ENCODE results near the gene EIF2S2.

The EIF2S2 gene

GRCh38 chr20:34068001-34068400 lies 44.0 kb downstream of the EIF2S2 start:
- Histone ChIP-seq H3K27me3 (ENCODE audit: control insufficient read depth in 1 of 2, insufficient read depth in 2 of 2, low read length in 2 of 2) (no peaks in the 10 kb centered on the region), H3K4me1 (ENCODE audit: control insufficient read depth in 1 of 2, insufficient read depth in 2 of 2, low read length in 2 of 2) (peaks cover 13 to 19% of the 10 kb centered on the region in 2 donors), H3K4me3 (ENCODE audit: low read depth in 1 of 2, low read length in 2 of 2) (no peak overlapping the region), H3K9ac (ENCODE audit: low read depth in 1 of 2, low read length in 2 of 2) (no peak overlapping the region), H3K36me3 (ENCODE audit: control insufficient read depth in 1 of 2, insufficient read depth in 2 of 2, low read length in 2 of 2) (peaks cover 3 to 21% of the 10 kb centered on the region in 2 donors), H3K9me3 (ENCODE audit: control insufficient read depth in 1 of 2, low read length in 2 of 2) (no peaks in the 10 kb centered on the region), H3K27ac (ENCODE audit: low read depth, low read length) (no peak overlapping the region)

DNA sequence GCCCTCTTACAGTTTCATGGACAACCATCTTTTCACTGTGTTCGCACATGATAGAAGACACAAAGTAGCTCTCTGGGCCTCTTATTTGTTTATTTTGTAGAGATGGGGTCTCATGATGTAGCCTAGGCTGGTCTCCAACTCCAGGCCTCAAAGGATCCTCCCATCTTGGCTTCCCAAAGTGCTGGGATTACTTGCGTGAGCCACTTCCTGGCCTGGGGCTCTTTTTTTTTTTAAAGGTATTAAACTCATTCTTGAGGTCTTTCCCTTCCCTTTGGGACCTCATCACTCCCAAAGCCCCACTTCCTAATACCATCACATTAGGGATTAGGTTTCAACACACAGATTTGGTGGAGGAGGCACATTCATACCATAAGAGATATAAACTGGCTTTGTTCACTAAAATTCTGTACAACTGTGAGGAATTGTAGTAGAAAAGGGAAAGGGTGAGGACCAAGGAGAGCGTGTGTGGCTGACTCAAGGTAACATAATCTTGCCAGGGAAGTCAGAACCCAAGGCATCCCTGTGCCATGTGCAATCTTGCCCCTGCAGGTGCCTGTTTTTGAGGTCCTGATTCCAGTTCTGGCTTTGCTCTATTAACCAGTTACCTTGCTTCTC lies 45.5 kb downstream of the EIF2S2 start:
- H3K9me3 ChIP-seq (ENCODE audit: control insufficient read depth in 1 of 2, low read length in 2 of 2): no peaks in the 10 kb centered on the region
- H3K27ac ChIP-seq (ENCODE audit: low read depth, low read length): no peak overlapping the region
- H3K36me3 ChIP-seq (ENCODE audit: control insufficient read depth in 1 of 2, insufficient read depth in 2 of 2, low read length in 2 of 2): peaks cover 3 to 18% of the 10 kb centered on the region in 2 donors
- peaks cover 13 to 19% of the 10 kb centered on the region in 2 donors for H3K4me1 ChIP-seq (ENCODE audit: control insufficient read depth in 1 of 2, insufficient read depth in 2 of 2, low read length in 2 of 2)
- H3K4me3 ChIP-seq (ENCODE audit: low read depth in 1 of 2, low read length in 2 of 2): no peak overlapping the region
- no peak overlapping the region for H3K9ac ChIP-seq (ENCODE audit: low read depth in 1 of 2, low read length in 2 of 2)
- no peaks in the 10 kb centered on the region for H3K27me3 ChIP-seq (ENCODE audit: control insufficient read depth in 1 of 2, insufficient read depth in 2 of 2, low read length in 2 of 2)

GRCh38 chr20:34065260-34065659 lies 46.8 kb downstream of the EIF2S2 start:
- Histone ChIP-seq H3K9me3 (ENCODE audit: control insufficient read depth in 1 of 2, low read length in 2 of 2) (no peaks in the 10 kb centered on the region), H3K4me3 (ENCODE audit: low read depth in 1 of 2, low read length in 2 of 2) (no peak overlapping the region), H3K4me1 (ENCODE audit: control insufficient read depth in 1 of 2, insufficient read depth in 2 of 2, low read length in 2 of 2) (peaks cover 13 to 19% of the 10 kb centered on the region in 2 donors), H3K27ac (ENCODE audit: low read depth, low read length) (no peak overlapping the region), H3K27me3 (ENCODE audit: control insufficient read depth in 1 of 2, insufficient read depth in 2 of 2, low read length in 2 of 2) (no peaks in the 10 kb centered on the region), H3K36me3 (ENCODE audit: control insufficient read depth in 1 of 2, insufficient read depth in 2 of 2, low read length in 2 of 2) (peaks cover 3 to 23% of the 10 kb centered on the region in 2 donors), H3K9ac (ENCODE audit: low read depth in 1 of 2, low read length in 2 of 2) (no peak overlapping the region)

DNA sequence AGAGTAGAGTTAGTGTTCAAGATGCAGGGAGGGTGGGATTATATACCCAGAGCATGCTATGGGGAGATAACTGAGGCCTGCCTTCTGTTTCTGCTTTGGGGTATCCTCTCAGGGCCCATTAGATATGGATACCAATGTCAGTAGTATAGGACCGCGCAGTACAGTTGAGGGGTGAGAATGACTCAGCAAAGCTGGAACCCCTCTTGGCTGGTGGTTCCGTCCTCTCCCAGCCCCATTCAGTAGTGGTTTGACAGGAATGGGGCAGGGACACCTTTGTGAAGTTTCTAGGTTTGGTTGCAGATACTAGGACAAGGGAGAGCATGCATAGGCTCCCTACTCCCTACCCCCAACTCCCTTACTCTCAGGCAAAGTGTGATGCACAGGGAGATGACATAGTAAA lies 47.8 kb downstream of the EIF2S2 start:
- H3K36me3 ChIP-seq (ENCODE audit: control insufficient read depth in 1 of 2, insufficient read depth in 2 of 2, low read length in 2 of 2): peaks cover 3 to 24% of the 10 kb centered on the region in 2 donors
- H3K4me1 ChIP-seq (ENCODE audit: control insufficient read depth in 1 of 2, insufficient read depth in 2 of 2, low read length in 2 of 2): peaks cover 8 to 13% of the 10 kb centered on the region in 2 donors
- H3K9me3 ChIP-seq (ENCODE audit: control insufficient read depth in 1 of 2, low read length in 2 of 2): no peaks in the 10 kb centered on the region
- no peak overlapping the region for H3K27ac ChIP-seq (ENCODE audit: low read depth, low read length)
- no peak overlapping the region for H3K4me3 ChIP-seq (ENCODE audit: low read depth in 1 of 2, low read length in 2 of 2)
- no peaks in the 10 kb centered on the region for H3K27me3 ChIP-seq (ENCODE audit: control insufficient read depth in 1 of 2, insufficient read depth in 2 of 2, low read length in 2 of 2)
- H3K9ac ChIP-seq (ENCODE audit: low read depth in 1 of 2, low read length in 2 of 2): no peak overlapping the region

DNA sequence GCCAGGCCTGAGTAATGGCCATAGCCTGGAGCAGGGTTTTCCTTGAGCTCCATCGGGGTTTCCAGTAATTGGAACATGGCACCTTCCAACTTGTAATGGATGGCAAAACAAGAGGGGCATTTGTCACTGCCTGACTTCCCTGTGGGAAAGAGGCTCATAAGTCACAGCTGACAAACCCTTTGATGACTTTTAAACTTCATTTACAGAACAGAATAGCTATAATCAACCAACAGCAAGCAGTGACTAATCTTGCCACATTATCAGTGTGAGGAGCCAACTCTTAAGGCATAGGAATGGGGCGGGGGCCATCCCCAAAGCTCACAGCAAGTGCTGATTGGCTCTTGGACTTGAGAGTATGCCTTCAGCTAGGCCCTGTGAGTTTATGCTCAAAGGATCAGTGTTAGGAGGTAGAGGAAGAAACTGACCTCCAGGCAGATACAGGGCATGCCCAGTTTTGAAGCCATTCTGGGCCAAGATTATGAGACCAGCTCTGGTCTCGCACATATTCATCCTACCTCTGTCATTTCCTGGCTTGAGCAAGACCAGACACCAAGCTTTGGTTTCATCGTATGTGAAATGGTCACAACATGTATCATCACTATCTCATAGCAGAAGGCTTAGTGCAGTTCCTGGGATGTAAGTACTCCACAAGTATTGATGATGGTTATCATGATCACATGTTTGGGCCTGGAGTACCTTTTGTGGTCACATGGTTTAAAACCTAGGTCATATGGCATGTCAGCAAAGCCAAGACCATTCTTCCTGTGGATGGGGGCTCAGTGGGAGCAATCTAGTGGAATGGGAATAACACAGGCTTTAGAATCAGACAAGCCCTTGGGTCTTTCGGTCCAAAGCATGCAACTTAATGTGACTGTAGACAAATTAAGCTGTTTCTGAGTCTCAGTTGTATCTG lies 49.2 kb downstream of the EIF2S2 start:
- no peak overlapping the region for H3K27ac ChIP-seq (ENCODE audit: low read depth, low read length)
- H3K9me3 ChIP-seq (ENCODE audit: control insufficient read depth in 1 of 2, low read length in 2 of 2): no peaks in the 10 kb centered on the region
- H3K36me3 ChIP-seq (ENCODE audit: control insufficient read depth in 1 of 2, insufficient read depth in 2 of 2, low read length in 2 of 2): peaks cover 3 to 25% of the 10 kb centered on the region in 2 donors
- no peak overlapping the region for H3K4me3 ChIP-seq (ENCODE audit: low read depth in 1 of 2, low read length in 2 of 2)
- H3K9ac ChIP-seq (ENCODE audit: low read depth in 1 of 2, low read length in 2 of 2): no peak overlapping the region
- no peaks in the 10 kb centered on the region for H3K4me1 ChIP-seq (ENCODE audit: control insufficient read depth in 1 of 2, insufficient read depth in 2 of 2, low read length in 2 of 2)
- H3K27me3 ChIP-seq (ENCODE audit: control insufficient read depth in 1 of 2, insufficient read depth in 2 of 2, low read length in 2 of 2): no peaks in the 10 kb centered on the region

- no peak overlapping the region for H3K9ac ChIP-seq (ENCODE audit: low read depth in 1 of 2, low read length in 2 of 2)
- H3K9me3 ChIP-seq (ENCODE audit: control insufficient read depth in 1 of 2, low read length in 2 of 2): no peaks in the 10 kb centered on the region
- H3K27ac ChIP-seq (ENCODE audit: low read depth, low read length): no peak overlapping the region
- H3K4me1 ChIP-seq (ENCODE audit: control insufficient read depth in 1 of 2, insufficient read depth in 2 of 2, low read length in 2 of 2): no peaks in the 10 kb centered on the region
- H3K36me3 ChIP-seq (ENCODE audit: control insufficient read depth in 1 of 2, insufficient read depth in 2 of 2, low read length in 2 of 2): peaks cover 3 to 25% of the 10 kb centered on the region in 2 donors
- H3K4me3 ChIP-seq (ENCODE audit: low read depth in 1 of 2, low read length in 2 of 2): no peak overlapping the region
- no peaks in the 10 kb centered on the region for H3K27me3 ChIP-seq (ENCODE audit: control insufficient read depth in 1 of 2, insufficient read depth in 2 of 2, low read length in 2 of 2)
Measured at GRCh38 chr20:34061695-34062094, 50.3 kb downstream of the EIF2S2 start.

DNA sequence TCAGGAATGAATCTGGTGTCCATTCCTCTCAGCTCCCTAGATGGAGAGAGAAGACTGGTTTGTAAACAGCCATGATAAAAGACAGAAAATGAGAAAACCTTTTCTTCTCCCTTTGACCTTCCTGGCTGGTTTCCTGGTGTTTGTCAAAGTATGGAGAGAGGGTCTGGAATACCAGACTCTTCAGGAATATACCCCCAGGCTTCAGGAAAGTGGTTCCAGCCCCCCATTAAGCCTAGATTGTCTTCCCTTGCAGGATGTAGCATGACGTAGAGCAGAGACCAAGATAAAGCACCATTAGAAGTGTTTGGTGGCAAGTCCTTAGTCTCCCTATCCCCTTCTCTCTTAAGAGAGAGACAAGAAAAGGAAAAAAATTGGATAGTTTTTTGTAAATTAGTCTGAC lies 51.1 kb downstream of the EIF2S2 start:
- Histone ChIP-seq H3K9ac (ENCODE audit: low read depth in 1 of 2, low read length in 2 of 2) (no peak overlapping the region), H3K36me3 (ENCODE audit: control insufficient read depth in 1 of 2, insufficient read depth in 2 of 2, low read length in 2 of 2) (peaks cover 3 to 25% of the 10 kb centered on the region in 2 donors), H3K4me3 (ENCODE audit: low read depth in 1 of 2, low read length in 2 of 2) (no peak overlapping the region), H3K9me3 (ENCODE audit: control insufficient read depth in 1 of 2, low read length in 2 of 2) (no peaks in the 10 kb centered on the region), H3K4me1 (ENCODE audit: control insufficient read depth in 1 of 2, insufficient read depth in 2 of 2, low read length in 2 of 2) (no peaks in the 10 kb centered on the region), H3K27me3 (ENCODE audit: control insufficient read depth in 1 of 2, insufficient read depth in 2 of 2, low read length in 2 of 2) (no peaks in the 10 kb centered on the region), H3K27ac (ENCODE audit: low read depth, low read length) (no peak overlapping the region)

GRCh38 chr20:34058831-34059230 lies 53.2 kb downstream of the EIF2S2 start:
- no peaks in the 10 kb centered on the region for H3K9me3 ChIP-seq (ENCODE audit: control insufficient read depth in 1 of 2, low read length in 2 of 2)
- H3K4me3 ChIP-seq (ENCODE audit: low read depth in 1 of 2, low read length in 2 of 2): no peak overlapping the region
- no peaks in the 10 kb centered on the region for H3K27me3 ChIP-seq (ENCODE audit: control insufficient read depth in 1 of 2, insufficient read depth in 2 of 2, low read length in 2 of 2)
- peaks cover 3 to 15% of the 10 kb centered on the region in 2 donors for H3K36me3 ChIP-seq (ENCODE audit: control insufficient read depth in 1 of 2, insufficient read depth in 2 of 2, low read length in 2 of 2)
- peaks cover 0 to 4% of the 10 kb centered on the region in 2 donors for H3K4me1 ChIP-seq (ENCODE audit: control insufficient read depth in 1 of 2, insufficient read depth in 2 of 2, low read length in 2 of 2)
- no peak overlapping the region for H3K9ac ChIP-seq (ENCODE audit: low read depth in 1 of 2, low read length in 2 of 2)
- no peak overlapping the region for H3K27ac ChIP-seq (ENCODE audit: low read depth, low read length)

DNA sequence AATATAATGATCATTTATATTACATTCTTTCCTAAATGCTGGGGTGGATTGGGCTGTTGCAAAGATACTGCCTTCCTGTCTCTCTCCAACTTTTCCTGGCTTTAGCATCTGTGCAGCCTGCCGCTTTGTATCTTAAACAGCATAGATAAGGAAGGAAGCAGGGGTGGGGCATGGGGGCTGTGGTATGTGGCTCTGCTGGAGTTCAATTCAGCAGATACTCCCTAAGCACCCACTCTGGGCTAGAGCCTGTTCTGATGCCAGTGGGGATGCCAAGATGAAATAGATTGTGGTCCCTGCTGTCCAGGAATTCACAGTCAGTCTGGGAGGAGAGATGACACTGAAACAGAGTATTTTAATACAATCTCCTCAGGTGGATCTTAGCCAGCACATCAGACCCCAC lies 56.8 kb downstream of the EIF2S2 start:
- Histone ChIP-seq H3K27ac (ENCODE audit: low read depth, low read length) (no peak overlapping the region), H3K9me3 (ENCODE audit: control insufficient read depth in 1 of 2, low read length in 2 of 2) (no peaks in the 10 kb centered on the region), H3K27me3 (ENCODE audit: control insufficient read depth in 1 of 2, insufficient read depth in 2 of 2, low read length in 2 of 2) (no peaks in the 10 kb centered on the region), H3K4me3 (ENCODE audit: low read depth in 1 of 2, low read length in 2 of 2) (no peak overlapping the region), H3K36me3 (ENCODE audit: control insufficient read depth in 1 of 2, insufficient read depth in 2 of 2, low read length in 2 of 2) (peaks cover 0 to 3% of the 10 kb centered on the region in 2 donors), H3K4me1 (ENCODE audit: control insufficient read depth in 1 of 2, insufficient read depth in 2 of 2, low read length in 2 of 2) (peaks cover 15 to 20% of the 10 kb centered on the region in 2 donors), H3K9ac (ENCODE audit: low read depth in 1 of 2, low read length in 2 of 2) (no peak overlapping the region)

- Histone ChIP-seq H3K36me3 (ENCODE audit: control insufficient read depth in 1 of 2, insufficient read depth in 2 of 2, low read length in 2 of 2) (no peaks in the 10 kb centered on the region), H3K27me3 (ENCODE audit: control insufficient read depth in 1 of 2, insufficient read depth in 2 of 2, low read length in 2 of 2) (no peaks in the 10 kb centered on the region), H3K9ac (ENCODE audit: low read depth in 1 of 2, low read length in 2 of 2) (no peak overlapping the region), H3K27ac (ENCODE audit: low read depth, low read length) (no peak overlapping the region), H3K4me1 (ENCODE audit: control insufficient read depth in 1 of 2, insufficient read depth in 2 of 2, low read length in 2 of 2) (peaks cover 15 to 20% of the 10 kb centered on the region in 2 donors), H3K4me3 (ENCODE audit: low read depth in 1 of 2, low read length in 2 of 2) (no peak overlapping the region), H3K9me3 (ENCODE audit: control insufficient read depth in 1 of 2, low read length in 2 of 2) (no peaks in the 10 kb centered on the region)
Measured at GRCh38 chr20:34052414-34052813, 59.6 kb downstream of the EIF2S2 start.
